Left forelimb (tissue), 1 donor: ENCODE data around the gene PTPRH.

ENCODE experiments used
- DNase-seq: peaks from one replicate; pipeline ENCODE4 v3.0.0-alpha.2; 2018; ENCODE audit warnings: low spot score

The PTPRH gene

GRCh38 chr19:55244004-55244680, 34.8 kb upstream of the PTPRH start:
- DNase-seq, result no peak

DNA sequence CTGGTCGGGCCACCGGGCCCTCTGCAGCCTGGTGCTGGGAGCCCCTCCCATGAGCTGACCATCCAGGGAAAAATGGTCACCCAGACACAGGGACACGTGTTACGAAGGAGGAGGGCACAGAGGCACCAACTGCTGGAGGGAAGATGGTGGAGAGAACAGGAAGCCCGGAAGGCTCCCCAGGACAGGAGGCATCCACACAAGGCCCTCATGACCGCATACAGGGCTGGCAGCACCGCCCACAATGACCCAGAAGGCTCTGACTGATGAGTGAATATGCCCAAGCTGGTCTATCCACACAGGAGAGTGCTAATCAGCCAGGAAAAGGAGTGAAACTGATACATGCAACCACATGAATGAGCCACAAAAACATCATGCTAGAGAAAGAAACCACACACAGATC, 33.2 kb upstream of the PTPRH start:
- DNase-seq, result no peak

GRCh38 chr19:55241935-55242464, 32.7 kb upstream of the PTPRH start:
- no peak for DNase-seq

- DNase-seq, result no peak
Observed at GRCh38 chr19:55241143-55241934, 32.0 kb upstream of the PTPRH start.

GRCh38 chr19:55240713-55241020, 31.4 kb upstream of the PTPRH start:
- no peak for DNase-seq

DNA sequence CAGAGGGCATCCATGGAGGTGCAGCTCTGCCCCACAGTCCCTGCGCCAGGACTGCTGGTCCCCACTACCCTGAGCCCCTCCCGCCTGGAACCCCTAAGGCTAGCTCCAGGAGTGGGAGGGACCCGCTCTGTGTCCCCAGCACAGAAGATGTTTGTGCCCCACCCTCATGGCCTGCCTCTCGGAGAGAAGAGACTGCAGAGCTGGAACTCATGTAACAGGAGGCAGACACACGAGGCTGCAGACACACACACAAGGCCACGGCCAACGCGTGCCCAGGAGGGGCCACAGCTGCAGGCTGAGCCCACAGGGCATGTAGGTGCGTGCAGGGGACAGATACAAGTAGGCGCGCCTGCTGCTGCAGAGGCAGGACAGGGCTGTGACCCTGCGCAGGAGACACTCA, 29.7 kb upstream of the PTPRH start:
- DNase-seq, result no peak

- DNase-seq, result no peak
Observed at GRCh38 chr19:55238030-55238429, 28.7 kb upstream of the PTPRH start.

- no peak for DNase-seq
Observed at GRCh38 chr19:55232986-55233385, 23.7 kb upstream of the PTPRH start.

DNA sequence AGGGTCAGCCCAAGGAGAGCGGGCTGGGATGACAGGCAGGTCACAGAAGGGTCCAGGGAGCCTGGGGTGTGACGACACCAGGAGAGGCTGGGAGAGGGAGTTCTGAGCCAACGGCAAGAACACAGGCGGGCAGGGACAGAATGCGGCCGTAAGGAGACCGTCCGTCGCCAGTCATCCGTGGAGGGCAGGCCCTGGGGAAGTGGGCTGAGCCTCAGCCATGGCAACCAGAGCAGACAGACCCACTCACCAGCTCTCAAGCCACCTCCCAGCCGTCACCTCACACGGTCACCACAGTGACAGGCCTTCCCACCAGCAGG, 22.9 kb upstream of the PTPRH start:
- DNase-seq, result no peak

- no peak for DNase-seq
Observed at GRCh38 chr19:55231391-55232285, 22.3 kb upstream of the PTPRH start.

DNA sequence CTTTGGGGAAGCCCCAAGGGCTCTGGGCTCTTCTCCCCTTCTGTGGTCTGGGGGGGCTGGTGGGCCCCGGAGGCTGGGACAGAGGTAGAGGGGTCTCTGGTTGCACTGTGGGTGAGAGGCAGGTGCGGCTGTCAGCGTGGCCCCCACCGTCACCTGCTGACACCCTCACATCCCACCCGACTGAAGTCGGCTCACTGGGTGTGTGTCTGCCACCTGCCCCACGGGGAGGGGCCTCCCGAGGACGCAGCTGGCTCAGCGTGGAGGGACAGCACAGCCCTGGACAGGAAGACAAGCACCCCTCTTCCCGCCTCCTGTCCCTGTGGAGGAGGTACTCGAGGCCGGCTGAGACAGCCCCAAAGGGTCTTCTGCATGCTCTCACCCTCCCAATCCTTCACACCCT, 21.5 kb upstream of the PTPRH start:
- no peak for DNase-seq

GRCh38 chr19:55230329-55230728, 21.0 kb upstream of the PTPRH start:
- DNase-seq, result no peak

- no peak for DNase-seq
Observed at GRCh38 chr19:55229789-55230182, 20.5 kb upstream of the PTPRH start.

DNA sequence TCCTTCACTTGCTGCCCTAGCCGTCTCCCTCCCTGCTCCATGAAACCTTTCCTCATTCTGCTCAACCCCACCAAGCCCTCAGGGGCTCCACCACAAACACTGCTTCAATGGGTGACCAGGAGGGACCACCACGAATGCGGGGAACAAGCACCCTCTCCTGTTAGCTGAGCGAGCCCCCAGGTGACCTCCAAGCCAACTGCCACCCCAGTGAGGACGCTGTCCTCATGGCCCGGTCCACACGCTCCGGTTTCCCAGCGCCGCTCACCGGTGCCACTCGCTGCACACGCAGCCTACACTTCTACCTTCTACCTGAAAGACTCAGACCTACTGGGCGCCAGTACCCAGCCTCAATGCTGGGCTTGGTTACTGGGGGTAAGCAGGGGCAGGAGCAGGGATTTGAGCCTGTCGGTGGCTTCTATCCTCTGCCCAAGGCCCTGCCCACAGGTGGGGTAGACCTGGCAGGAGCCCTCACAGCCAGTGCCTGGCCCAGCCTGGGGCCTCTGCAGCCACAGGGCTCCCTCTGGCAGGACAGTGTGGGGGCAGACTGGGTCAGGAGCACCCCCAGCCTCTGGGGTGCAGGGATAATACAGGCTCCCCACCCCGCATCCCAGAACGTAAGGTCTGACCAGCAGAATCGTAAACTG, 20.0 kb upstream of the PTPRH start:
- DNase-seq, result no peak

DNA sequence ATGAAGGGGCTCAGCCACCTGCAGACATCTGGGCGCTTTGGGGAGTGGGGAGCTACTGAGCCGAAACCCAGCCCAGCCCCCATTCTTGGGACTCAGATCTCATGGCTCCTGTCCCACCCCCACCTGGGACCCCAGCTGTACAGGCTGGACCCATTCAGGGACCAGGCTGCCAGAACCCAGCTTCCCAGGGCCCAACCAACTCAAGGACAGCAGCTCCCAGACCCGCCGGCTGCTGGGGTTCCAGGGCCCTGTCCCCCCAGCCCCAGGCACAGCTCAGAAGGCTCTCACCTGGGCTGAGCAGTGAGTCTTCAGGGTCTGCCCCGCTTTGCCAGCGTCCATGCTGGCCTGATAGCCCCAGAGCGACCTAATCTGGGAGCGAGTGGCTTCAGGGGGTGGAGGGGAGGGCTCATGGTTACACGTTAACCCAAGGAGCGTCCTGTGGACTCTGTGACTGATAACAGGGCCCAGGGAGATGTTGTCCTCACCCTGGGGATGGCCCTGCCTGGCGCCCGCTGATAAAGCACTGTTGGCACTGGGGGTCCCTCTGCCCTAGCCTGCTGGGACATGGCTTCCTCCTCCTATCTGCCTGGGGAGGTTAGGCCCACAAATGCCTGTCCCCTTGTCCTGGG, 19.2 kb upstream of the PTPRH start, which contains the start of gene TMEM86B:
Gene TMEM86B (minus strand): TSS at position 361 of the 629 bp plus-strand sequence. CDS start 22 bp downstream, at position 339.
- no peak for DNase-seq

GRCh38 chr19:55228015-55228391, 18.7 kb upstream of the PTPRH start:
- no peak for DNase-seq

DNA sequence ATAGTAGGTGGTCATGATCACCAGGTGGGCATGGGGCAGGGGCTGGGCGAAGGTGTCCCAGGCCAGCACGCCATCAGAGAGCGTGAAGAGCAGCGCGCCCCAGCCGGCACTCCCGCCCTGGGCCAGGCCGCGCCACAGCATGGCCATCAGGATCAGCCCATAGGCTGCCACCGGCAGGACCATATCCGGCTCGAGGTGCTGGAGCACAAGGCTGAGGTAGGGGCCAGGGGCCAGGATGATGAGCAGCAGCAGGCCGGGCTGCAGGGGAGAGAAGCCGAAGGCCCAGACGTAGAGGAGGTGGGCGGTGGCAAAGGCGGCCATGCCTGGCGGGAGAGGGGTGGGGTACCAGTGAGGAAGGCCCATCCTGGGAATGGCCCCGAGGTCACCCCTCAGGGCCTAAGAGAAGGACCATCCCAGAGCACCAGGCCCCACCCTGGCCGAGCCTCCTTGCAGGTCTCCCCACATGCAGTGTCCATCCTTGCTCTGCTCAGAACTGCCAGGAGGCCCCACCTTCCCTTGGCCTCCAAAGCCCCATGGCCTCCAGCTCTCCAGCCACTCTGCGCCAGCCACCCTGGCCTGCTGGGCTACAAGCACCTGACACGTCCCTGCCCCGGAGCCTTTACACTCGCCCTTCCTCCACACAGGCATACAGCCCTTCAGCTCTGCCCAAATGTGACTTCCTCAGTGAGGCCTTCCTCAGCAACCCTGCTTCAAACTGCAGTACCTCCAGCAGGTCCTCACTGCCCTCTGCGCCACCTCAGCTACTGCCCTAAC, 18.1 kb upstream of the PTPRH start:
- no peak for DNase-seq

DNA sequence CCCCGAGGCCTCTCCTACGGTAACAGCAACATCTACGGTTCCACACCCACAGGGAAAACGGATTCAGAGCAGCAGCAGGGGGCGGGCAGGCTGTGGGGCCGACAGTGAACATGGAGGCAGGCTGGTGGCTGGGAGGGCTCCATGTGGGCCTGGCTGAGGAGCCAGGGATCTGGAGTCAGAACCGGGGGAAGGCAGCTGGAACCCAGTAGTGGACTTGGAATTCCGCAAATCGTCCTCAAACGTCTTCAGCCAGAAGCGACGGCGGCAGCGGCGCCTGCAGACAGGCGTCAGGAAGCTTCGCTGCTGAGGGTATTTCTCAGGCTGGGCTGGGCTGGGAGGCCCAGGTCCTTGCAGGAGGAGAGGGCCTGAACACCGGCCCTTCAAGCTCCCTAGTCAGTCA, 17.5 kb upstream of the PTPRH start:
- DNase-seq, result no peak

DNA sequence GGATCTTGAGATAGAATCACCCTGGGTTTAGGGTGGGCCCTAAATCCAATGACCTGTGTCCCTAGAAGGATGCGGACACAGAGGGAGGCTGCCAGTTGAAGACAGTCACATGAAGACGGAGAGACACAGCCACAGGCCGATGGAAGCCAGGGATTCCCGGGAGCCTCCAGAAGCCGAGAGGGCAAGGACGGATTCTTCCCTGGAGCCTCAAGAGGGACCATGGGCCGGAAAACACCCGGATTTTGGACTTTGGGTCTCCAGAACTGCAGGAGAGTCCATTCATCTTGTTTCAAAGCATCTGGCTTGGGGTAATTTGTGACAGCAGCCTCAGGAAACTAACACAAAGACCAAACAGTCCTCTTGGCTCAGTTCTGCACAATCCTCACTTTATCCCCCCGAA, 17.0 kb upstream of the PTPRH start:
- DNase-seq, result no peak

DNA sequence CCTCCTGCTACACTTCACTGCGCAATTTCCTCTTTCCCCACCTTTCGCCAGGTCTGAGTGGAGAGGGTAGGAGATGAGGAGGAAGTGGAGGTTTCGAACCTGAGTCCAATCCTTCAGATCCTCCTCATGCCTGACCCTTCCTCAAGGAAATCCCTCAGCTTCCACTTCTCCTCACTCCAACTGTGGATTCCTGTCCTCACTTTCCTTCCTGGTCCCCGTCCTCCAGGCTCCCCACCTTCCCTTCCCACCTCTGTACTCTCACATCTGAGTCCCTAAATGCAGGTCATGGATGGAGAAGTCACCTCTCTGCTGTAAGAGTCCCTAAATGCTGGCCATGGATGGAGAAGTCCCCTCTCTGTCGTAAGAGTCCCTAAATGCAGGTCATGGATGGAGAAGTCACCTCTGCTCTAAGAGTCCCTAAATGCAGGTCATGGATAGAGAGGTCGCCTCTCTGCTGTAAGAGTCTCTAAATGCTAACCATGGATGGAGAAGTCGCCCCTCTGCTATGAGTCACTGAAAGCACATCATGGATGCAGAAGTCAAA, 16.2 kb upstream of the PTPRH start:
- DNase-seq, result no peak
